ENCODE results near the gene ODAD3. TPM values are rescaled to one million over a fixed set of nuclear protein-coding genes. Genes with fewer than 3 reads are reported as not detected.
A peak's percentile ranks its signal among the peaks of the same experiment; 100 is the strongest.

Gene ODAD3
- total and polyA plus RNA-seq, 10 of the 15 experiments (the other 5 are each of a cell fraction or from before 2014, with no cell fraction given): 0.11 to 0.39 (median 0.28) TPM; not detected in 7

GRCh38 chr19:11401808-11402543 is 32.9 kb downstream of the ODAD3 start:
- DNase-seq (ENCODE audit: low read depth, low spot score): no peak

DNA sequence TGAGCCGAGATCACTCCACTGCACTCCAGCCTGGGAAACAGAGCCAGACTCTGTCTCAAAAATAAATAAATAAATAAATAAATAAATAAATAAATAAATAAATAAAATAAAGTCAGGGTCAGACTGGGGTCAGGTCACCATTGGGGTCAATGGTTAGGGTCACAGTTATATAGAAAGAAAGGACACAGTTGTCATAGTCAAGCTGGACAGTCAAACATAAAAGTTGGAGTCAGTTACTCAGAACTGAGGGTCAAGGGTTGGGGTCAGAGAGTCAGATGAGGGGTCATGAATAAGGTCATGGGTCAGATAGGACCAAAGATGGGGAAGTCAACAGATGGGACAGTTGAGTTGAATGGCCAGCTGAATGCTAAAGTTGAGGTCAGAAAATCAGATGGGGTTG is 34.1 kb downstream of the ODAD3 start:
- 31% methylated on average over 1 of the region's 1 CpG for WGBS (ENCODE audit: insufficient coverage, insufficient replicate concordance, low lambda C conversion rate, missing lambda C conversion rate)
- ChIA-PET CTCF (no interaction called here), SMC1A (ENCODE audit: uncharacterized antibody, unreplicated experiment) (no interaction called here), POLR2A (no interaction called here), RAD21 (ENCODE audit: unreplicated experiment) (no interaction called here)
- Histone ChIP-seq H3K4me1 (ENCODE audit: control insufficient read depth, insufficient read depth, low read length) (no peaks in the 10 kb centered on the region), H3K27ac (ENCODE audit: control insufficient read depth, insufficient read depth) (no peak overlapping the region), H3K9me3 (replicated peaks; ENCODE audit: control insufficient read depth, insufficient read depth, low read length) (no peaks in the 10 kb centered on the region), H3K27me3 (replicated peaks in 1 of 2; ENCODE audit: control insufficient read depth in 2 of 2, insufficient read depth in 2 of 2, low read length in 1 of 2) (no peaks in the 10 kb centered on the region), H3K79me2 (ENCODE audit: control insufficient read depth, insufficient read depth, low read length) (no peaks in the 10 kb centered on the region), H3K36me3 (ENCODE audit: control insufficient read depth in 2 of 2, insufficient read depth in 2 of 2, low read length in 1 of 2) (no peaks in the 10 kb centered on the region), H2AFZ (ENCODE audit: control insufficient read depth, low read depth, low read length) (no peak overlapping the region), H3K4me3 (no peak overlapping the region), H3K9ac (ENCODE audit: control insufficient read depth, insufficient read depth, low read length) (no peak overlapping the region), H3K4me2 (ENCODE audit: control insufficient read depth, insufficient read depth) (no peak overlapping the region), H4K20me1 (ENCODE audit: control insufficient read depth, insufficient read depth) (no peaks in the 10 kb centered on the region)
- intact Hi-C loops (cut with micrococcal nuclease; ENCODE audit: unreplicated experiment): no loop called here
- in situ Hi-C loops (cut with MboI): no loop called here
- DNase-seq (ENCODE audit: low read depth, low spot score) (no peak), FAIRE-seq (no peak), ATAC-seq (no peak)
- no TSS peak for BruUV-seq (replicated peaks)
- TF ChIP-seq NR2C1 (IDR thresholded peaks at IDR 0.05) (peak; percentile 32; the same call in 1 of the 2 replicates), NR2F1 (conservative IDR thresholded peaks at IDR 0.05) (peak; percentile 68; the same call in 1 of the 2 replicates), ZNF24 (IDR thresholded peaks at IDR 0.05) (no peak), ZNF622 (IDR thresholded peaks at IDR 0.05) (no peak), TARDBP (IDR thresholded peaks at IDR 0.05; ENCODE audit: borderline replicate concordance) (no peak)

More at GRCh38 chr19:11401808-11402543, 32.9 kb downstream of the ODAD3 start:
- H2AFZ ChIP-seq (ENCODE audit: control insufficient read depth, low read depth, low read length): no peak overlapping the region
- intact Hi-C loops (cut with micrococcal nuclease; ENCODE audit: unreplicated experiment): no loop called here
- POLR2A ChIA-PET: interaction anchor here (0.6 kb wide), 2 partner anchors 12 to 36 kb away, joined by 4 read pairs; no protein-coding TSS in a partner anchor
- RAD21 ChIA-PET (ENCODE audit: unreplicated experiment): no interaction called here
- no peak overlapping the region for H3K27ac ChIP-seq (ENCODE audit: control insufficient read depth, insufficient read depth)
- ATAC-seq (no peak), FAIRE-seq (no peak)
- no peaks in the 10 kb centered on the region for H3K4me1 ChIP-seq (ENCODE audit: control insufficient read depth, insufficient read depth, low read length)
- in situ Hi-C loops (cut with MboI): no loop called here
- H3K9ac ChIP-seq (ENCODE audit: control insufficient read depth, insufficient read depth, low read length): no peak overlapping the region
- no peaks in the 10 kb centered on the region; a peak in 1 of 4 replicates for H3K27me3 ChIP-seq (replicated peaks in 1 of 2; ENCODE audit: control insufficient read depth in 2 of 2, insufficient read depth in 2 of 2, low read length in 1 of 2)
- no peaks in the 10 kb centered on the region for H3K79me2 ChIP-seq (ENCODE audit: control insufficient read depth, insufficient read depth, low read length)
- WGBS (ENCODE audit: insufficient coverage, insufficient replicate concordance, low lambda C conversion rate, missing lambda C conversion rate): 33% methylated on average over 5 of the region's 9 CpGs
- H4K20me1 ChIP-seq (ENCODE audit: control insufficient read depth, insufficient read depth): no peaks in the 10 kb centered on the region
- CTCF ChIA-PET: interaction anchor here (0.7 kb wide), 1 partner anchor 27 kb away, joined by 3 read pairs; no protein-coding TSS in a partner anchor
- SMC1A ChIA-PET (ENCODE audit: uncharacterized antibody, unreplicated experiment): no interaction called here
- TF ChIP-seq NR2F1 (conservative IDR thresholded peaks at IDR 0.05) (peak; percentile 90), SMAD1 (IDR thresholded peaks at IDR 0.05; ENCODE audit: low read depth, partially characterized antibody) (no peak), NR2C2 (IDR thresholded peaks at IDR 0.05; ENCODE audit: borderline replicate concordance, control insufficient read depth, insufficient read length, low read depth) (peak; percentile 84), NR2C1 (IDR thresholded peaks at IDR 0.05) (peak; percentile 91)
- no peak overlapping the region for H3K4me3 ChIP-seq
- H3K36me3 ChIP-seq (ENCODE audit: control insufficient read depth in 2 of 2, insufficient read depth in 2 of 2, low read length in 1 of 2): no peaks in the 10 kb centered on the region
- H3K9me3 ChIP-seq (replicated peaks; ENCODE audit: control insufficient read depth, insufficient read depth, low read length): no peaks in the 10 kb centered on the region
- H3K4me2 ChIP-seq (ENCODE audit: control insufficient read depth, insufficient read depth): no peak overlapping the region
- no TSS peak for BruUV-seq (replicated peaks)

Measured in GM12878 (cell line).